Amniotic stem cell (primary cell): ENCODE results near the gene CENPE.
"Not testable (repeated sequence)": the region's sequence is repeated elsewhere in the genome, so short reads cannot be mapped to it uniquely, and the experiment has no call there.

Experiments used
- DNase-seq: peaks from one replicate; lab custom pipeline; 2025; lab: John Stamatoyannopoulos, UW

CENPE gene, protein sequence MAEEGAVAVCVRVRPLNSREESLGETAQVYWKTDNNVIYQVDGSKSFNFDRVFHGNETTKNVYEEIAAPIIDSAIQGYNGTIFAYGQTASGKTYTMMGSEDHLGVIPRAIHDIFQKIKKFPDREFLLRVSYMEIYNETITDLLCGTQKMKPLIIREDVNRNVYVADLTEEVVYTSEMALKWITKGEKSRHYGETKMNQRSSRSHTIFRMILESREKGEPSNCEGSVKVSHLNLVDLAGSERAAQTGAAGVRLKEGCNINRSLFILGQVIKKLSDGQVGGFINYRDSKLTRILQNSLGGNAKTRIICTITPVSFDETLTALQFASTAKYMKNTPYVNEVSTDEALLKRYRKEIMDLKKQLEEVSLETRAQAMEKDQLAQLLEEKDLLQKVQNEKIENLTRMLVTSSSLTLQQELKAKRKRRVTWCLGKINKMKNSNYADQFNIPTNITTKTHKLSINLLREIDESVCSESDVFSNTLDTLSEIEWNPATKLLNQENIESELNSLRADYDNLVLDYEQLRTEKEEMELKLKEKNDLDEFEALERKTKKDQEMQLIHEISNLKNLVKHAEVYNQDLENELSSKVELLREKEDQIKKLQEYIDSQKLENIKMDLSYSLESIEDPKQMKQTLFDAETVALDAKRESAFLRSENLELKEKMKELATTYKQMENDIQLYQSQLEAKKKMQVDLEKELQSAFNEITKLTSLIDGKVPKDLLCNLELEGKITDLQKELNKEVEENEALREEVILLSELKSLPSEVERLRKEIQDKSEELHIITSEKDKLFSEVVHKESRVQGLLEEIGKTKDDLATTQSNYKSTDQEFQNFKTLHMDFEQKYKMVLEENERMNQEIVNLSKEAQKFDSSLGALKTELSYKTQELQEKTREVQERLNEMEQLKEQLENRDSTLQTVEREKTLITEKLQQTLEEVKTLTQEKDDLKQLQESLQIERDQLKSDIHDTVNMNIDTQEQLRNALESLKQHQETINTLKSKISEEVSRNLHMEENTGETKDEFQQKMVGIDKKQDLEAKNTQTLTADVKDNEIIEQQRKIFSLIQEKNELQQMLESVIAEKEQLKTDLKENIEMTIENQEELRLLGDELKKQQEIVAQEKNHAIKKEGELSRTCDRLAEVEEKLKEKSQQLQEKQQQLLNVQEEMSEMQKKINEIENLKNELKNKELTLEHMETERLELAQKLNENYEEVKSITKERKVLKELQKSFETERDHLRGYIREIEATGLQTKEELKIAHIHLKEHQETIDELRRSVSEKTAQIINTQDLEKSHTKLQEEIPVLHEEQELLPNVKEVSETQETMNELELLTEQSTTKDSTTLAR (N-terminal part only)

DNA sequence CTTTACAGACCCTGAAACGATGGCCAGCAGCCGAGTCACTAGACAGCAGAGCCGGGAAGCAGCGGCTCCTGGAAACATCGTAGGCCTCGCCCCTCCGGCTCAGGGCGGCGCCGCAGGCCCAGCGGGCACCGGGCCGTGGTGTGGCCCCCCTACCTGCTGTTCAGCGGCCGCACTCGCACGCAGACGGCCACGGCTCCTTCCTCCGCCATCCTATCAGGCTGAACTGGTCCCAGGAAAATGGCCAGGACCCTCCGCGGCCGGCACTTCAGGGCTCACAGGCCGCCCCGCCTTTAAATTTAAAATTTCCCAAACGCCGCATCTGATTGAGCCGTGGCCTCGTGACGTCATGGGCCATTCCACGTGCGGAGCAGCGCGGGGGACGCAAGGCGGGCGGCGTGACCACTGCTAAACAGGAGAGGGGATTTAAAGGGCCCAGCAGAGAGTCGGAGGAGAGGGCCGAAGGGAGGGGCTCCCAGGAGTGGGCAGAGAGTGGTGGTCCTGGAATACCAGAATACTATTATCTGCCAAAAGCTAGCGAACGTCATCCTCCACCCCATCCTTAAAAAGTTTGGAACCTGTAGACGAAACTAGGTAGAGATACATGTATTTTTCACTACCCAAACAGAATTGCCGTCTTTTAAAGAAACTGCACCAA lies at the start of gene CENPE:
TSS of gene CENPE (minus strand) at position 233 of the 655 bp plus-strand sequence. CDS start at position 209, 24 bp downstream.
- peak; percentile 78 for DNase-seq

DNA sequence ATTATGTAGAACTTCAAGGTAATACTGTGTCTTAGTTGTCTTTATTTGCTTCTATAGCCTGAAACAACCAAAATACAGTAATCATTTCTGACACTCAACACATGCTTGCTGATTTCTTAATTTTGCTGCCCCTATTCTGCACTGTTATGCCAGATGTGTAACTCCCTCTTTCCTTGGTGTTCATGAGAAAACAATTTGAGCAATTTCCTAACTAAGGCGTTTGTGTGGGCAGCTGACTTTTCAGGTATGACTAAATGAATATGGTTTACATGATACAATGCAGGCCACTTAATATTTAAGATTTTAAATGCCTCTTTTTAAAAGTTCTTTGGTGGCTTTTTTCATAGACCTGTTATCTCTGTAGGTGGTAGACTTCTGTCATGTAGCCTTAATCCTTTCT lies 46.1 kb upstream of the CENPE start:
- no peak for DNase-seq

DNA sequence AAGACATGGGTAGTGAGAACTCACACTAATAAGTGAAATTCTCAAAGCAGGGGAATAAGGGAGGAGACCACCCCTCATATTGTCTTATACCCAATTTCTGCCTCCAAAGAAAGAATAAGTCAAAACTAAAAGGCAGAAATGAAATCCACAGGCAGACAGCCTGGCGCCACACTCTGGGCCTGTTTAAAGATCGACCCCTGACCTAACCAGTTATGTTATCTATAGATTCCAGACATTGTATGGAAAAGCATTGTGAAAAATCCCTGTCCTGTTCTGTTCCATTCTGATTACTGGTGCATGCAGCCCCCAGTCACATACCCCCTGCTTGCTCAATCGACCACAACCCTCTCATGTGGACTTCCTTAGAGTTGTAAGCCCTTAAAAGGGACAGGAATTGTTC lies 32.8 kb upstream of the CENPE start:
- DNase-seq: not testable (repeated sequence)

DNA sequence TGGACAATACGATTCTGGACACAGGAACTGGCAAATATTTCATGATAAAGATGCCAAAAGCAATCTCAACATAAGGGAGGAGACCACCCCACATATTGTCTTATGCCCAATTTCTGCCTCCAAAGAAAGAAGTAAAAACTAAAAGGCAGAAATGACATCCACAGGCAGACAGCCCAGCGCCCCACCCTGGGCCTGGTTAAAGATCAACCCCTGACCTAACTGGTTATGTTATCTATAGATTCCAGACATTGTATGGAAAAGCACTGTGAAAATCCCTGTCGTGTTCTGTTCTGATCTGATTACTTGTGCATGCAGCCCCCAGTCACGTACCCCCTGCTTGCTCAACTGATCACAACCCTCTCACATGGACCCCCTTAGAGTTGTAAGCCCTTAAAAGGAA lies 25.4 kb upstream of the CENPE start:
- DNase-seq: not testable (repeated sequence)

DNA sequence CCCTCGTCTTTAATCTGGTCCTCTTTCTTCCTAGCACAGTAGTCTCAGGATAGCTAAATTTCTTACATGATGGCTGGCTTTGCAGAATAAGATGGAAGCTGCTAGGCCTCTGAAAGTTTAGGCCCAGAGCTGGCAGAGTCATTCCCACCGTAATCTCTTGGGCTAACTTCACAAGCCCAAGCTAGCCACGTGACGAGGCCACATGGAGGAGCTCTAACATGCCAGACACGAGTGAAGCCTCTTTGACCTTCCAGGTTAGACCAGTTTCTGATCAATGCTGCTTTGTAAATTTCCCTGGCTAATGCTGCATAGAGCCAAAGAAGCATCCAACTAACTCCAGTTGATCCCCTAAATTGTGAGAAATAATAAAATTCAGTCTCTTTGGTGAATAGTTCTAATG lies 9.5 kb upstream of the CENPE start:
- no peak for DNase-seq

DNA sequence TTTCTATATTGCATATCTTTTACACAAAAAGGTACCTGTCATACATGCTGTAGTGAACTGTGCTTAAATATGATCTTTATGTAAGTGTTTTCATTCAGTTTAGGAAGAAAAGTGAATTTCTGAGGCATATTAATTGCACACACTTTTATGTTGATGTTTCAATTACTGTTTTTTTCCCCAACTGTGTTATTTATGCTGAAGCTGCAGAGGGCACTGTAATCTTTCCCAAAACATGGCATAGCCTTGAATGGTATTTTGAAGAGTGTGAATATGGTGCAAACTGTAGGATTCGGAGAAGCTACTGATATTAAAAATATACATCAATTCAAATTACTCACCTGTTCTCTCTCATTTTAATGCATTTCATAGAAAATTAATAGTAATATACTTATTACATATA lies 6.0 kb upstream of the CENPE start:
- no peak for DNase-seq

DNA sequence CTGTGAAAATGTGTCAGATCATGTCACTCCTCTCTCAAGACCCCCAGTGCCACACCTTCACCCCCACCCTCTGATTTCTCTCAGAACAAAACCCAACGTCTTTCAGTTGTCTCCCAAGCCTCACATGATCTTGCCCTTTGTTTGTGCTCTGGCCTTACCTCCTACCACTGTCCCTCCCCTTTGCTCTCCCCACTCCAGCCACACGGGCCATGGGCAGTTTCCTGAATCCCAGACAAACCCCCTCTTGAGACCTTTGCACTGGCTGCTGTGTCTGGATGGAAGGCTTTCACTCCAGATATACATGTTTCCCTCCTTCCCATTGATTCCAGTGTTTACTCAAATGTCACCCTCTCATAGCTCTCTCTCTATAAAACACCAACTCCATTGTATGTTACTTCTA lies 3.6 kb upstream of the CENPE start:
- no peak for DNase-seq

DNA sequence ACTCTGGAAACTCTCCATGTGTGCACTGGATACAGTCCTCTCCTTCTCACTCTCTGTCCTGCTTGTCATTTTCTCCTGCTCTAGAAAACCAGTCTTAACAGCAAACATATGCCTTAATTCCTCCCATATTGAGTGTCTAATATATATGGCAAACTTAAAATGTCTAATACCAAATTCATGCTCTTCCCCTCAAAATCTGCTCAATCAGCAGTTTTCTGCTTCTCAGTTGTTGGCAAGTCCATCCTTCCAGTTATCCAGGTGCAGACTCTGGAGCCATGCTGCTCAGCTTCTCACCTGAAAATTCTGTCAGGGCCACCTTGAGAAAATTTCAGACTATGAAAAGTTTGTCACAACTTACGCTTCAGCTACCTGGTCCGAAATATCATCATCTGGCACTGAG lies 3.1 kb upstream of the CENPE start:
- DNase-seq: no peak

DNA sequence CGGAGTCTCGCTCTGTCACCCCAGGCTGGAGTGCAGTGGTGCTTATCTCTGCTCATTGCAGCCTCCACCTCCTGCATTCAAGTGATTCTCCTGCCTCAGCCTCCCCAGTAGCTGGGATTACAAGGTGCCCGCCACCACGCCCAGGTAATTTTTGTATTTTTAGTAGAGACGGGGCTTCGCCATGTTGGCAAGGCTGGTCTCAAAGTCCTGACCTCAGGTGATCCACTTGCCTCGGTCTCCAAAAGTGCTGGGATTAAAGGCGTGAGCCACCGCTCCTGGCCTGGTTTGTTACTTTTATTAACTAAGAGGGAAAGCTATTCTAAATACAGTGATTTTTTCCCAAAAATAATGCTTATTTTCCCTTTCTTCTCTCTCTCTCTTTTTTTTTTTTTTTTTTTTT lies 866 bp upstream of the CENPE start:
- no peak for DNase-seq

DNA sequence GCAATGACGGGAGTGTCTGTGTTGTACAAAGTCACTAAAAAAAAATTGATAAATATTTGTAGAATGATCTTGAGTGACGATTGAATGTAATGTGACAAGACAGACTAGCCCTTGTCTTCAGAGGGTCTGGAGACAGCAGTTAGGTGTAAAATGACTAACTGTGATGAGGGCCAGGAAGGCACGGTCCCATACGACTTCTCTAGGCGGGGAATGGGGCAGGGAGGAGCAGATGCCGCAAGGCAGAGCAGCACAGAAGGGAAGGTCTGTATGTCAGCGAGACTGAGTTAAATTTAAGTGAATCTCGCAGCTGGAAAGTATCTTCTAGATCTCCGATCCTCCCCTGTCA lies 405 bp downstream of the CENPE start:
- no peak for DNase-seq

DNA sequence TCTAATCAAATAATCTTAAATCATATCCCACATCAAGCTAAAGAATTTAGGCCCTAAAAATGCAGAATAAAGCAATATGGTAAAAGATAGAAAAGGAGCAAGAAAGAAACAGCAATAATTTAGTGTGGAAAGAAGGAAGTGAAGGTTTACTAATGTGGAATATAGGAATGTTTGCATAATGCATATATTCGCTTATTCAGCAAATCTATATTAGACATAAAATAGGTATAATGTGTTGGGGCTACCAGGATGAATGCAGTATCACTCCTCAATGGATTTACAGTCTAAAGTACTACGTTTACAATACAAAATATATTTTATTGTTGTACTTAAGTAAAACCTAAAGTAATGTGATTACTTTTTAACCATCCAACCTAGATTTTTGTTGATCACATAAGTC lies 4.7 kb downstream of the CENPE start:
- no peak for DNase-seq

DNA sequence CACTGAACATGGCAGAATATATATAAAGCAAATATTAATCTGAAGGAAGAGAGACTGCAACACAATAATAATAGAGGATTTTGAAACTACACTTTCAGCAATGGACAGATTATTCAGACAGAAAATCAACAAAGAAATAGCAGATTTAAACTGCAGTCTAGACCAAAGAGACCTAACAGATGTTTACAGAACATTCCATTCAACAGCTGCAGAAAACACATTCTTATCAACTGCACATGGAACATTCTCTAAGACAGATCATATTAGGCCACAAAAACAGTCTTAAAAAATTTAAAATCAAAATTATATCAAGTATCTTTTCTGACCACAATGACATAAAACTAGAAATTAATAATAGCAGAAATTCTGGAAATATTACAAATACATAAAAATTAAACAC lies 27.1 kb downstream of the CENPE start:
- no peak for DNase-seq

DNA sequence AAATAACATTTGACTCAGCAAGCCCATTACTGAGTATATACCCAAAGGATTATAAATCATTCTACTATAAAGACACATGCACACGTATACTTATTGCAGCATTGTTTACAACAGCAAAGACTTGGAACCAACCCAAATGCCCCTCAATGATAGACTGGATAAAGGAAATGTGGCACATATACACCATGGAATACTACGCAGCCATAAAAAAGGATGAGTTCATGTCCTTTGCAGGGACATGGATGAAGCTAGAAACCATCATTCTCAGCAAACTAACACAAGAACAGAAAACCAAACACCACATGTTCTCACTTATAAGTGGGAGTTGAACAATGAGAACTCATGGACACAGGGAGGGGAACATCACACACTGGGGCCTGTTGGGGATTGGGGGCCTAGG lies 28.4 kb downstream of the CENPE start:
- not testable (repeated sequence) for DNase-seq

DNA sequence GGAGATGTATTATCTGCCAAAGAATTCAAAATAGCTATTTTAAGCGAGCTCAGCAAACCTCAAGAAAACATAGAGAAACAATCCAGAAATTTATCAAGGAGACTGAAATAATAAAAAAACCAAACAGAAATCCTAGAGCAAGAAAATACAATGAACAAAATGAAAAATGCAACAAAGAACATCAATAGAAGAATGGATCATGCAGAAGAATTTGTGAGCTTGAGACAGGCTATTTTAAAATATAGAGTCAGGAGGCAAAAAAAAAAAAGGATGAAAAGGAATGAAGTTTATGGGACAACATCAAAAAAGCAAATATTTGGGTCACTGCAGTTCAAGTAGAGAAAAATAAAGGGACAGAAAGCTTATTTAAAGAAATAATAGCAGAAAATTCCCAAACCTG lies 29.1 kb downstream of the CENPE start:
- no peak for DNase-seq

DNA sequence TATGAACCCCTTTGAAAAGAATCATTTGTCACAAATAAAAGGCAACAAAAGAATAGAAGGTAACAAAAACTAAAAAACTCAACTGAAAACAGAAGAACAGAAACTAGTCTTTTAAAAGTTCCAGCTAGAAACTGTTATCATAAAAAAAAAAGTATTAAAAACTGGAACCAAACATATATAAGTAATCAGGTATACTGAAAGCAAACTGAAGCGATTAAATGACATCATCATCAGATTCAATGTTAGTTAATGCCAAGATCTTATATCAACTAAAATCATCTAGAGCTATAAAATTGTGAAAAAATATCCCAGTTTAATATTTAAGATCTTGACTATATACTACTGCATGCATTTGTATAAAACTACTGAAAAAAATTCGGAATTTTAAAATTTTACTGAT lies 36.0 kb downstream of the CENPE start:
- DNase-seq: no peak

DNA sequence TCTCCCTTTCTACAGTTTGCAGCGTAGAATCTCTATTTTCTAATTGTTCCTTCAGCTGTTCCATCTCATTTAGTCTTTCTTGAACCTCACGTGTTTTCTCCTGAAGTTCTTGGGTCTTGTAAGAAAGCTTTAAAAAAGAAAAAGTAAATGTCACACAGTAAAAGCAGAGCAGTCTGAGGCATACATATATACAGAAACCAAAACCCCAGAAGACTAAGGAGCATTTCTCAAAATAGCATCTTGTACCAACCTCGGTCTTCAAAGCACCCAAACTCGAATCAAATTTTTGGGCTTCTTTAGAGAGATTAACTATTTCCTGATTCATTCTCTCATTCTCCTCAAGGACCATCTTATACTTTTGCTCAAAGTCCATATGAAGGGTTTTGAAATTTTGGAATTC lies 39.4 kb downstream of the CENPE start:
- DNase-seq: no peak

DNA sequence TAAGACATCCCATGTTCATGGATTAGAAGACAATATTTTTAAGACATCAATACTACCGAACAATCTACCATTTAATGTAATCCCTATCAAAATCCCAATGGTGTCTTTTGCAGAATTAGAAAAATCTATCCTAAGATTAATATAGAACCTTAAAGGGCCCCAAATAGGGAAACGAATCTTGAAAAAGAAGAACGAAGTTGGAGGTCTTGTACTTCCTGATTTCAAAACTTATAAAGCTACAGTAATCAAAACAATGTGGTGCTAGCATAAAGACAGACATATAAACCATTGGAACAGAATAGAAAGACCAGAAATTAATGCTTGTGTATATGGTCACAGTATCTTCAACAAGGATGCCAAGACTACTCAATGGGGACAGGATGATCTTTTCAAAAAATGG lies 42.0 kb downstream of the CENPE start:
- no peak for DNase-seq

DNA sequence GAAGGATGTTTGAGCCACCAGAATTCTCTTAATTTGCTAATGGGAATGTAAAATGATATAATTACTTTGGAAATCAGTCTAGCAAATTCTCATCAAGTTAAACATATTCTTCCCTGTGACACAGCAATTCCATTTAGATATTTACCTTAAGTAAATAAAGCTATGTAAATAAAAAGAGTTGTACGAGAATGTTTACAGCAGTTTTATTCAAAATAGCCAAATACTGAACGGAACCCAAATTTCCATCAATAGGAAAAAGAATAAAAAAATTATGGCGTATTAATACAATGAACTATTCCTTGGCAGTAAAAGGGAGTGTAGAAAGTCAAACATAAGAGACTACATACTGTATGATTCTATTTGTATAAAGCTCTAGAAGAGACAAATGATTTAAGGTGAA lies 45.8 kb downstream of the CENPE start:
- DNase-seq: no peak

DNA sequence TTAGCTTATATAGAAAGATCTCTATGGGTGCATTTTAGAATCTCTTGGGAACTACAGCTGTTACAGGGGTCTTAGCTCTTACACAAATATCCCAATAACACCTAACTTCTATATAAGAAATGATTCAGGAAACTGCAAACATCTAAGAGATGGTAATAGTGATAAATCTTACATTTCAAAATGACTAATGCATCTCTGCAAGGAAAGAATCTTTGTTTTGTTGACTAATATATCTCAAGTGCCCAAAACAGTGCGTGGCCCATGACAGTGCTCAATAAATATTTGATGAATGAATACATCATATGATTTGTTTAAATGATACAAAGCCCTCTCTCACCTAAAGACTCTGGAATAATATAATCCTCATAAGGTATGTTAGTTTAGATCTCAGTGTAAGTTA lies 47.5 kb downstream of the CENPE start:
- DNase-seq: peak; percentile 22

DNA sequence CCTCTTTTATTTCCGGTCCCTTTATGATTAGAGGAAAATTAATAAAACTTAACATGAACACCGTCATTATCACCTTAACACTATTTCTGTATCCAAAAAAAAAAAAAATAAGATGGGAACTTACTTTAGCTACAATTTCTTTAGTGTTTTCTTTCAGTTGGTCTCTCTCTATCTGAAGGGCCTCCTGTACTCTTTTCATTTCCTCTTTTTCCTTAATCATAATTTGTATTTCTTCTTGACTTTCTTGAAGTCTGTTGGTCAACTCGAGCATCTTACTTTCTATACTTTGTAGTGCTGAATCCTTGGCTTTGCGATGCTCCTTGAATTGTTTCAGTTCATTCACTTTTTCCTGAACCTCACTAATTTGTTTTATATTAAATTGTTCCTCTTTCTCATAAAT lies 53.2 kb downstream of the CENPE start:
- no peak for DNase-seq

DNA sequence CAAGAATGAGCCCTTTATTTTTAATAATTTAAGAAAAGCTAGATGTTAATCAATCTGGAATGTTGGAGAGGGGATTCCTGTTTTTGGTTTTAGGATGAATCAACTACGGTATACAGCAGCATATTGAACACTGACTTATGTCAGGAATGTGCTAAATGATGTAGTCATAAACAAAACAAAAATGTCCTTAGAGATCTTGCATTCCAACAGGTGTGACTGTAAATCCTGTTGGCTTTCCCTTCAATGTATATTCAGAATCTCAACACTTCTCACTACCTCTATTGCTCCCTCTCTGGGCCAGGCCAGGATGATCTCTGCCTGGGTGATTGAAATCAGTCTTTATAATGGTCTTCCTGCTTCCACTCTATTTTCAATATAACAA lies 60.7 kb downstream of the CENPE start:
- no peak for DNase-seq
